HepG2 (cell line): ENCODE measurements around the gene CAPN9. TPM values are rescaled to one million over a fixed set of nuclear protein-coding genes. Genes with fewer than 3 reads are reported as not detected.

Experiments
- ATF3 ChIP-seq: sonication (generic); formaldehyde crosslinking; IDR thresholded peaks from 2 replicates; pipeline ENCODE4 v1.4.0; 2020; ENCODE audit warnings: missing genetic modification reagents
- FOXP1 ChIP-seq, 2 experiments: fragments of 450-650 bp in 1 of 2; IDR thresholded peaks; 2 replicates each; pipeline ENCODE4 v1.6.1; 2017 to 2018; ENCODE audit warnings: antibody characterized with exemption in 1 of 2
- HDAC1 ChIP-seq: sonication (generic); formaldehyde crosslinking; IDR thresholded peaks from 2 replicates; pipeline ENCODE4 v1.5.1; 2020; ENCODE audit warnings: mild to moderate bottlenecking, missing genetic modification reagents
- HOXD1 ChIP-seq: sonication (generic); formaldehyde crosslinking; IDR thresholded peaks from 2 replicates; pipeline ENCODE4 v1.5.0; 2020; ENCODE audit warnings: missing genetic modification reagents
- MBD4 ChIP-seq: IDR thresholded peaks from 2 replicates; pipeline ENCODE4 v1.6.1; 2012; ENCODE audit warnings: low read length, inconsistent platforms, borderline replicate concordance
- MEF2D ChIP-seq: sonication (generic); formaldehyde crosslinking; IDR thresholded peaks from 2 replicates; pipeline ENCODE4 v1.5.1; 2020; ENCODE audit warnings: mild to moderate bottlenecking, missing genetic modification reagents
- NFIB ChIP-seq: sonication (generic); formaldehyde crosslinking; IDR thresholded peaks from 2 replicates; pipeline ENCODE4 v1.9.0; 2021; ENCODE audit warnings: missing genetic modification reagents, mild to moderate bottlenecking, borderline replicate concordance
- NPAS2 ChIP-seq: sonication (generic); formaldehyde crosslinking; IDR thresholded peaks from 2 replicates; pipeline ENCODE4 v1.8.0; 2022; ENCODE audit warnings: mild to moderate bottlenecking, missing genetic modification reagents, borderline replicate concordance
- PBX2 ChIP-seq: IDR thresholded peaks from 2 replicates; pipeline ENCODE4 v1.6.1; 2016; ENCODE audit warnings: control low read depth
- POLR2A ChIP-seq, 2 experiments: IDR thresholded peaks; 2 replicates each; pipeline ENCODE4 v1.6.1; 2011; ENCODE audit warnings: low read depth in 2 of 2, low read length in 2 of 2, mild to moderate bottlenecking in 1 of 2, moderate library complexity in 1 of 2; ENCODE audit not compliant: insufficient read depth in 1 of 2
- RARG ChIP-seq: sonication (generic); formaldehyde crosslinking; IDR thresholded peaks from 2 replicates; pipeline ENCODE4 v1.4.0; 2020; ENCODE audit warnings: low read depth, mild to moderate bottlenecking, missing genetic modification reagents
- RBAK ChIP-seq: sonication (generic); formaldehyde crosslinking; IDR thresholded peaks from 2 replicates; pipeline ENCODE4 v1.5.1; 2020; ENCODE audit warnings: mild to moderate bottlenecking, missing genetic modification reagents
- RERE ChIP-seq: IDR thresholded peaks from 2 replicates; pipeline ENCODE4 v1.6.1; 2016; ENCODE audit warnings: low read depth, missing genetic modification reagents, missing compliant biosample characterization
- SP1 ChIP-seq, 2 experiments: fragments of 450-650 bp in 1 of 2; sonication (generic) in 1 of 2; formaldehyde crosslinking in 1 of 2; IDR thresholded peaks; 2 replicates each; pipeline versions ENCODE4 v1.4.0 to v1.6.1; 2016 to 2020; ENCODE audit warnings: missing genetic modification reagents in 1 of 2
- ZFP91 ChIP-seq: sonication (generic); formaldehyde crosslinking; IDR thresholded peaks from 2 replicates; pipeline ENCODE4 v1.9.0; 2022; ENCODE audit warnings: missing genetic modification reagents, mild to moderate bottlenecking, borderline replicate concordance
- ZNF124 ChIP-seq: sonication (generic); formaldehyde crosslinking; IDR thresholded peaks from 2 replicates; pipeline ENCODE4 v1.4.0; 2020; ENCODE audit warnings: missing genetic modification reagents
- ZNF234 ChIP-seq: sonication (generic); formaldehyde crosslinking; conservative IDR thresholded peaks from 2 replicates; pipeline ENCODE4 v1.5.1; 2020; ENCODE audit warnings: mild to moderate bottlenecking, missing genetic modification reagents
- ZNF343 ChIP-seq: sonication (generic); formaldehyde crosslinking; IDR thresholded peaks from 2 replicates; pipeline ENCODE4 v1.4.0; 2020; ENCODE audit warnings: mild to moderate bottlenecking, missing genetic modification reagents
- ZNF720 ChIP-seq: sonication (generic); formaldehyde crosslinking; IDR thresholded peaks from 2 replicates; pipeline ENCODE4 v1.4.0; 2020; ENCODE audit warnings: missing genetic modification reagents
- ZNF749 ChIP-seq: sonication (generic); formaldehyde crosslinking; IDR thresholded peaks from 2 replicates; pipeline ENCODE4 v1.8.0; 2022; ENCODE audit warnings: mild to moderate bottlenecking, missing genetic modification reagents, moderate library complexity, borderline replicate concordance
- ZNF879 ChIP-seq: sonication (generic); formaldehyde crosslinking; IDR thresholded peaks from 2 replicates; pipeline ENCODE4 v1.8.1; 2023; ENCODE audit warnings: missing genetic modification reagents
- polyA plus RNA-seq, 8 experiments: library from polyadenylated mRNA; depleted of rRNA in 3 of 8; stranded (reverse) in 7 of 8; unstranded in 1 of 8; fragments of >200 nt; fragmentation: Illumina TruSeq in 4 of 8; extraction: Trizol in 4 of 8; gene quantifications; 2 replicates each; pipeline versions ENCODE4 v1.2.1 to v1.2.3, GENCODE V29; 2011 to 2016; ENCODE audit warnings: low read depth in 4 of 8, missing spikeins in 1 of 8, mixed read lengths in 1 of 8; ENCODE audit not compliant: insufficient read depth in 1 of 8
- total RNA-seq, 5 experiments: library from RNA; depleted of rRNA; stranded (reverse); fragments of >200 nt; fragmentation: Illumina TruSeq; extraction: Trizol; gene quantifications; 2 replicates each; pipeline ENCODE4 v1.2.3, GENCODE V29; 2016; ENCODE audit warnings: low read depth in 1 of 5

Gene CAPN9
- total and polyA plus RNA-seq, 2 of the 13 experiments (the other 11 are each of a cell fraction or from before 2014, with no cell fraction given) = 0.04 to 0.31 TPM

GRCh38 chr1:230709619-230710542 is 37.3 kb upstream of the CAPN9 start (continued):
- TF ChIP-seq RERE (CRISPR knock-in tag) (no peak), ZNF343 (CRISPR knock-in tag) (no peak), ZNF234 (CRISPR knock-in tag) (0 out of 2 replicates have a peak, but pooled peaks have one; percentile 39), MEF2D (CRISPR knock-in tag) (peak; percentile 42; the same call in 1 of the 2 replicates), RBAK (CRISPR knock-in tag) (no peak), ATF3 (CRISPR knock-in tag) (no peak), RARG (CRISPR knock-in tag) (no peak), NFIB (CRISPR knock-in tag) (no peak), ZNF124 (CRISPR knock-in tag) (no peak), NPAS2 (CRISPR knock-in tag) (no peak), ZNF720 (CRISPR knock-in tag) (no peak), PBX2 (CRISPR knock-in tag) (0 out of 2 replicates have a peak, but pooled peaks have one; percentile 35), FOXP1 (IDR thresholded peaks at IDR 0.05) (no peak), FOXP1 (CRISPR knock-in tag; IDR thresholded peaks at IDR 0.05) (no peak), ZNF749 (no peak; the same call in 1 of the 2 replicates), ZNF879 (CRISPR knock-in tag) (no peak), MBD4 (no peak), ZFP91 (CRISPR knock-in tag) (peak; percentile 65; the same call in 1 of the 2 replicates), POLR2A (IDR thresholded peaks at IDR 0.05; ENCODE audit: insufficient read depth in 1 of 2, low read depth in 2 of 2, low read length in 2 of 2) (no peak; a peak in 1 of 4 replicates), HOXD1 (CRISPR knock-in tag) (no peak), SP1 (IDR thresholded peaks at IDR 0.05) (no peak), SP1 (CRISPR knock-in tag; IDR thresholded peaks at IDR 0.05) (no peak), HDAC1 (CRISPR knock-in tag) (peak; percentile 39; the same call in 1 of the 2 replicates)
